ENCODE measurements around the gene SNTB2.
"Not testable (repeated sequence)": the region's sequence is repeated elsewhere in the genome, so short reads cannot be mapped to it uniquely, and the experiment has no call there.

The SNTB2 gene

DNA sequence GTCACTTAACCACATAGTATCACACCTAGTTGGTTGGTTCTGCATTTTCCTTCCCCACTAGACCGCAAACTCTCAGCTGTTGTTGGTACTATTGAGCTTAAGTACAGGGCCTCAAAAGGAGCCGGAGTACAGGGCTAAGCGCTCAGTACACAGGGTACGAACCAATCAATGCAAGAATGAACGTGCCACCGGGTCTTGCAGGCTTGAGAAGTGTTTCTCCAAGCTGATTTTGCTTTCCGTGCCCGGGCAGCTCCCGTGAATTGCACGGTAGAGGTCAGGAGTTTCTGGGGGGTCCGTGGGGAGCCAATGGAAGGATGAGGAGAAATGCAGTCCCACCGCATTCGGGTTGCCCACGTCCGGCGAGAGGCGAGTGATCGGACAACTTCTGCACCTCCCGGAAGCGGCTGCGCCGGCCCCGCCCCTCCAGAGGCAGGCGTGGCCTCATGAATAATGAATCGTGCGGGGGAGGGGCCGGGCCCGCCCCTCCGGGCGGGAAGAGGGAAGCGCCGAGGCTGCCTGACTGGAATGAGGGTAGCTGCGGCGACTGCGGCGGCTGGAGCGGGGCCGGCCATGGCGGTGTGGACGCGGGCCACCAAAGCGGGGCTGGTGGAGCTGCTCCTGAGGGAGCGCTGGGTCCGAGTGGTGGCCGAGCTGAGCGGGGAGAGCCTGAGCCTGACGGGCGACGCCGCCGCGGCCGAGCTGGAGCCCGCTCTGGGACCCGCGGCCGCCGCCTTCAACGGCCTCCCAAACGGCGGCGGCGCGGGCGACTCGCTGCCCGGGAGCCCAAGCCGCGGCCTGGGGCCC, at the start of gene SNTB2:
Gene SNTB2 (plus strand): TSS at position 523 of the 804 bp plus-strand sequence. CDS start 3 bp downstream, at position 526.
- H3K27me3 ChIP-seq, result no peaks in the 10 kb centered on the region
- TF ChIP-seq, protein P1, sequence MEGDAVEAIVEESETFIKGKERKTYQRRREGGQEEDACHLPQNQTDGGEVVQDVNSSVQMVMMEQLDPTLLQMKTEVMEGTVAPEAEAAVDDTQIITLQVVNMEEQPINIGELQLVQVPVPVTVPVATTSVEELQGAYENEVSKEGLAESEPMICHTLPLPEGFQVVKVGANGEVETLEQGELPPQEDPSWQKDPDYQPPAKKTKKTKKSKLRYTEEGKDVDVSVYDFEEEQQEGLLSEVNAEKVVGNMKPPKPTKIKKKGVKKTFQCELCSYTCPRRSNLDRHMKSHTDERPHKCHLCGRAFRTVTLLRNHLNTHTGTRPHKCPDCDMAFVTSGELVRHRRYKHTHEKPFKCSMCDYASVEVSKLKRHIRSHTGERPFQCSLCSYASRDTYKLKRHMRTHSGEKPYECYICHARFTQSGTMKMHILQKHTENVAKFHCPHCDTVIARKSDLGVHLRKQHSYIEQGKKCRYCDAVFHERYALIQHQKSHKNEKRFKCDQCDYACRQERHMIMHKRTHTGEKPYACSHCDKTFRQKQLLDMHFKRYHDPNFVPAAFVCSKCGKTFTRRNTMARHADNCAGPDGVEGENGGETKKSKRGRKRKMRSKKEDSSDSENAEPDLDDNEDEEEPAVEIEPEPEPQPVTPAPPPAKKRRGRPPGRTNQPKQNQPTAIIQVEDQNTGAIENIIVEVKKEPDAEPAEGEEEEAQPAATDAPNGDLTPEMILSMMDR (IDR thresholded peaks at IDR 0.05), result no peak
- intact Hi-C loops (cut with DNase I; ENCODE audit: low total_unique reads), result no loop called here
- H3K4me3 ChIP-seq, result peak within 1 kb of the TSS; percentile 89 to 93
- H3K27ac ChIP-seq, result peak within 1 kb of the TSS; percentile 79 to 87
- no peaks in the 10 kb centered on the region for H3K36me3 ChIP-seq
- DNase-seq, result peak; percentile 94 to 96
- H3K4me1 ChIP-seq, result peaks cover 0 to 62% (median 46%) of the 10 kb centered on the region in 4 donors
- no peaks in the 10 kb centered on the region for H3K9me3 ChIP-seq

DNA sequence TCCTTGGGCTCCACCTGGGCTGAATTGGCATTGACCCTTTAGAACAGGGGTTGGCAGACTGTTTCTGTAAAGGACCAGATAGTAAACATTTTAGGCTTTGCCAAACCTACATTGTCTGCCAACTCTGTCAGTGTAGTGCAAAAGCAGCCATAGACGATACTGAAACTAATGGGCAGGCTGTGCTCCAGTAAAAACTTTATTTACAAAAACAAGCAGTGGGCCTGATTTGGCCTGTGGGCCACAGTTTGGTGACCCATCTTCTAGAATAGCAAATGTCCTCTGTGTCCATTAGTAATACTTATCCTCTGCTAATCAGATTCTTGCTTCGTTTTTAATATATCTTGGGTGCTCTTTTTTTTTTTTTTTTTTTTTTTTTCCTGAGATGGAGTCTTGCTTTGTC, 48.4 kb upstream of the SNTB2 start:
- TF ChIP-seq, protein P1 (IDR thresholded peaks at IDR 0.05), result no peak
- H3K27me3 ChIP-seq, result no peaks in the 10 kb centered on the region
- no peaks in the 10 kb centered on the region for H3K9me3 ChIP-seq
- intact Hi-C loops (cut with DNase I; ENCODE audit: low total_unique reads), result no loop called here
- H3K4me1 ChIP-seq, result peaks cover 0 to 6% (median 4%) of the 10 kb centered on the region in 4 donors
- no peak overlapping the region for H3K4me3 ChIP-seq
- DNase-seq, result no peak
- H3K27ac ChIP-seq, result no peak overlapping the region
- peaks cover 19 to 59% (median 56%) of the 10 kb centered on the region in 3 donors for H3K36me3 ChIP-seq

DNA sequence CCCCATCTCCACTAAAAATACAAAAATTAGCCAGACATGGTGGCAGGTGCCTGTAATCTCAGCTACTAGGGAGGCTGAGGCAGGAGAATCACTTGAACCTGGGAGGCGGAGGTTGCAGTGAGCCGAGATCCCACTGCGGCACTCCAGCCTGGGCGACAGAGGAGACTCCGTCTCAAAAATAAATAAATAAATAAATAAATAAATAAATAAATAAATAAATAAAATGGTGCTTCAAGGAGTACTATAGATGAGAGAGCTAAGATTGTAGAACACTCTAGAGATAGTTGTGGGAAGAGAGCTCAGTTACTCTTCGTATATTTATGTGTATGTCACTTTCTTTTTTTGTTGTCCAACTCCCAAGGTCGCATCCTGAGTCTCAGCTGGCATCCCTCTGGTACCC, 47.5 kb upstream of the SNTB2 start:
- H3K4me1 ChIP-seq; H3K27ac ChIP-seq; intact Hi-C loops (cut with DNase I; ENCODE audit: low total_unique reads); H3K27me3 ChIP-seq; DNase-seq; H3K4me3 ChIP-seq; H3K9me3 ChIP-seq: not testable (repeated sequence)
- peaks cover 19 to 68% (median 65%) of the 10 kb centered on the region in 3 donors for H3K36me3 ChIP-seq

DNA sequence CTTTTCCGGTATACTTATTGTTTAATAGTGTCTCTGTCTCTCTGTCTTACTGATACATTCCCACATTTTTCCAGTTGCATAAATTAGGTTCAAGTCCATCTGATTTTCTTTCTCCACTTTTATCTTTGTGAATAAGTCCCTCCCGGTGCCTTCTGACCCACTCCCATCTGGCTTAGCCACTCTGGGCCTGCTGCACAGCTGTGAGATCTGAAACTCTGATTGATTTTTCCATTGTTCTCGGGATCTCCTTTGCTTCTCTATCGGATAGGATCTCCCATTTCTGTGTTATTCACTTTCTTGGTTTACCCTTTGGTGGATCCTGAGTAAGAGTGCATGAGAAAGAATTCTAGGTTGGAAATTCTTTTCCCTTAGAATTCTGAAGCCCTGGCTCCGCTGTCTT, 46.0 kb upstream of the SNTB2 start:
- intact Hi-C loops (cut with DNase I; ENCODE audit: low total_unique reads), result no loop called here
- peaks cover 0 to 5% (median 0%) of the 10 kb centered on the region in 4 donors for H3K4me1 ChIP-seq
- no peak for DNase-seq
- H3K27me3 ChIP-seq, result no peaks in the 10 kb centered on the region
- no peaks in the 10 kb centered on the region for H3K9me3 ChIP-seq
- no peak overlapping the region for H3K27ac ChIP-seq
- no peak overlapping the region for H3K4me3 ChIP-seq
- TF ChIP-seq, protein P1 (IDR thresholded peaks at IDR 0.05), result no peak
- H3K36me3 ChIP-seq, result peaks cover 19 to 80% (median 76%) of the 10 kb centered on the region in 3 donors

DNA sequence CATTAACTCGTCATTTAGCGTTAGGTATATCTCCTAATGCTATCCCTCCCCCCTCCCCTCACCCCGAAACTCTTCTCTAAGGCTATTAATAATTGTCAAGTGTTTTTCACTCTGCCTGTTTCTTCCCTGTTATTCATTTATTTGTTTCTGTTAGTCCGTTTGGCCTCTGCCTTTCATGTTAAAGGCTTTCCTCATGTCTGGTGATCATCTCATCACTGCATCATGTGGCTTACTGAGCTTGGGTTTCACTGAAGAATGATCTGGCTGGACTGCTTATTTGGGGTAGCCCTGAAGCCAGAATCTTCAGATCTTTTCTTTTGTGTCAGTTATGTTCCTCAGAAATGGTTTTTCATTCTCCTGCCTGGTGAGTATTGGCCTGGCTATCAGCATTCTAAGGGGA, 45.0 kb upstream of the SNTB2 start:
- no peak for DNase-seq
- H3K4me3 ChIP-seq, result no peak overlapping the region
- H3K9me3 ChIP-seq, result no peaks in the 10 kb centered on the region
- peaks cover 0 to 5% (median 0%) of the 10 kb centered on the region in 4 donors for H3K4me1 ChIP-seq
- no peaks in the 10 kb centered on the region for H3K27me3 ChIP-seq
- H3K27ac ChIP-seq, result no peak overlapping the region
- TF ChIP-seq, protein P1 (IDR thresholded peaks at IDR 0.05), result no peak
- peaks cover 19 to 88% (median 72%) of the 10 kb centered on the region in 3 donors for H3K36me3 ChIP-seq
- intact Hi-C loops (cut with DNase I; ENCODE audit: low total_unique reads), result no loop called here

DNA sequence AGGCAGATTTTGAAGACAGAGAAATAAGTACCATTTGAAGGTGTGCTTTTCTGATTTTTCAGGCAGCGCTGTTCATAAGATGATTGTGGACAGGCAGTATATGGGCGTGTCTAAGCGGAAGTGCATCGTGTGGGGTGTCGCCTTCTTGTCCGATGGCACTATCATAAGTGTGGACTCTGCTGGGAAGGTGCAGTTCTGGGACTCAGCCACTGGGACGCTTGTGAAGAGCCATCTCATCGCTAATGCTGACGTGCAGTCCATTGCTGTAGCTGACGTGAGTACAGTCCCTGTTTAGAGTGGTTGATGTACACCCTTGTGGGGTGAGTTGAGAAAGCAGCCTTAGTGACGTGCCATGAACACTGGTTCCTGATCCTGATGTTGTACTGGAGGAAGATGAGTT, 43.8 kb upstream of the SNTB2 start:
- DNase-seq, result no peak
- peaks cover 0 to 5% (median 0%) of the 10 kb centered on the region in 4 donors for H3K4me1 ChIP-seq
- H3K27me3 ChIP-seq, result no peaks in the 10 kb centered on the region
- no peak overlapping the region for H3K4me3 ChIP-seq
- peaks cover 19 to 99% (median 60%) of the 10 kb centered on the region in 3 donors for H3K36me3 ChIP-seq
- H3K9me3 ChIP-seq, result no peaks in the 10 kb centered on the region
- no peak overlapping the region for H3K27ac ChIP-seq
- intact Hi-C loops (cut with DNase I; ENCODE audit: low total_unique reads), result no loop called here
- TF ChIP-seq, protein P1 (IDR thresholded peaks at IDR 0.05), result no peak

Measured in tibial artery (tissue), 4 donors.